GM18870 (cell line): ENCODE data around the gene ENKD1.

Source experiments
- ATAC-seq: cut with Tn5 transposase; IDR thresholded peaks from one replicate; pipeline ENCODE4 v1.9.1; 2021; ENCODE audit warnings: moderate library complexity; ENCODE audit not compliant: unreplicated experiment

ENKD1 gene

GRCh38 chr16:67651847-67652246 is 14.7 kb downstream of the ENKD1 start:
- ATAC-seq, result no peak

GRCh38 chr16:67651039-67651438 is 15.5 kb downstream of the ENKD1 start:
- ATAC-seq, result no peak

- ATAC-seq, result no peak
These were observed 16.5 kb downstream of the ENKD1 start for GRCh38 chr16:67650023-67650422.

GRCh38 chr16:67649494-67649931 is 17.0 kb downstream of the ENKD1 start:
- no peak for ATAC-seq

- ATAC-seq, result no peak
These were observed 17.7 kb downstream of the ENKD1 start for GRCh38 chr16:67648764-67649407.

GRCh38 chr16:67648088-67648763 is 18.3 kb downstream of the ENKD1 start:
- ATAC-seq, result no peak

GRCh38 chr16:67647681-67648080 is 18.9 kb downstream of the ENKD1 start:
- no peak for ATAC-seq

GRCh38 chr16:67647111-67647651 is 19.4 kb downstream of the ENKD1 start:
- no peak for ATAC-seq

GRCh38 chr16:67645397-67646121 is 21.0 kb downstream of the ENKD1 start:
- no peak for ATAC-seq

GRCh38 chr16:67644038-67644437 is 22.5 kb downstream of the ENKD1 start:
- ATAC-seq, result no peak

GRCh38 chr16:67641779-67642708 is 24.5 kb downstream of the ENKD1 start:
- no peak for ATAC-seq

- ATAC-seq, result no peak
These were observed 28.9 kb downstream of the ENKD1 start for GRCh38 chr16:67637625-67638024.

GRCh38 chr16:67636713-67637112 is 29.8 kb downstream of the ENKD1 start:
- ATAC-seq, result no peak

- ATAC-seq, result no peak
These were observed 34.0 kb downstream of the ENKD1 start for GRCh38 chr16:67632415-67633172.

- no peak for ATAC-seq
These were observed 38.3 kb downstream of the ENKD1 start for GRCh38 chr16:67628216-67628615.

- ATAC-seq, result no peak
These were observed 52.7 kb downstream of the ENKD1 start for GRCh38 chr16:67613808-67614207.
